Astrocyte (in vitro differentiated cells and primary cell): ENCODE data around the gene BOD1L1.

Source experiments
- EZH2 ChIP-seq: IDR thresholded peaks from 2 replicates; pipeline ENCODE4 v1.6.1; 2012; ENCODE audit warnings: mild to moderate bottlenecking, low read length, inconsistent platforms; ENCODE audit not compliant: insufficient read depth
- TF ChIP-seq, protein P1 (sequence below): IDR thresholded peaks from 2 replicates; pipeline ENCODE4 v1.5.1; 2011; ENCODE audit warnings: low read depth, mild to moderate bottlenecking, inconsistent platforms, low read length, moderate library complexity; ENCODE audit not compliant: insufficient read depth

DNA sequence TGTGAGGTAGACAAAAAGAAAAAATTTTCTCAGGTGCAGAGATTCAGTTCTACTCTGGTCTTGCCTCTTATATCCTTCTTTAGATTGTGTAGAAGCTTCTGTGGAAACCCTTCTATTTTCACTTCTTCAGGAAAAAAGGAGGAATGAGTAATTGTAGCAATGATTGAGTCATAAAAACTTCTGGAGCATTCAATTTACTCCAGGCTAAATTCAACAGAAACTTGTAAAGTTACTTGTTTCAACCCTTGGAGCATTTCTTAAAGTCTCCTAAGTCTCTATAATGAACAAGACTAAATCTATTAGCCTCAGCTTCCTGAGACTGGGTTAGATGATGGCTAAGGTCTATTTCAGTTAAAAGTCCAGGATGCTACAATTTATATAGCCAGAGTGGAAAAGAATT lies 29.9 kb downstream of the BOD1L1 start:
- TF ChIP-seq, protein P1, sequence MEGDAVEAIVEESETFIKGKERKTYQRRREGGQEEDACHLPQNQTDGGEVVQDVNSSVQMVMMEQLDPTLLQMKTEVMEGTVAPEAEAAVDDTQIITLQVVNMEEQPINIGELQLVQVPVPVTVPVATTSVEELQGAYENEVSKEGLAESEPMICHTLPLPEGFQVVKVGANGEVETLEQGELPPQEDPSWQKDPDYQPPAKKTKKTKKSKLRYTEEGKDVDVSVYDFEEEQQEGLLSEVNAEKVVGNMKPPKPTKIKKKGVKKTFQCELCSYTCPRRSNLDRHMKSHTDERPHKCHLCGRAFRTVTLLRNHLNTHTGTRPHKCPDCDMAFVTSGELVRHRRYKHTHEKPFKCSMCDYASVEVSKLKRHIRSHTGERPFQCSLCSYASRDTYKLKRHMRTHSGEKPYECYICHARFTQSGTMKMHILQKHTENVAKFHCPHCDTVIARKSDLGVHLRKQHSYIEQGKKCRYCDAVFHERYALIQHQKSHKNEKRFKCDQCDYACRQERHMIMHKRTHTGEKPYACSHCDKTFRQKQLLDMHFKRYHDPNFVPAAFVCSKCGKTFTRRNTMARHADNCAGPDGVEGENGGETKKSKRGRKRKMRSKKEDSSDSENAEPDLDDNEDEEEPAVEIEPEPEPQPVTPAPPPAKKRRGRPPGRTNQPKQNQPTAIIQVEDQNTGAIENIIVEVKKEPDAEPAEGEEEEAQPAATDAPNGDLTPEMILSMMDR = no peak
- TF ChIP-seq EZH2 = no peak
